ENCODE data around the gene NBPF1. TPM values are rescaled to one million over a fixed set of nuclear protein-coding genes. Genes with fewer than 3 reads are reported as not detected.

NBPF1 gene
- total and polyA plus RNA-seq, 9 of the 15 experiments (the other 6 are each of a cell fraction or from before 2014, with no cell fraction given): 5.2 to 42.6 (median 24.1) TPM

DNA sequence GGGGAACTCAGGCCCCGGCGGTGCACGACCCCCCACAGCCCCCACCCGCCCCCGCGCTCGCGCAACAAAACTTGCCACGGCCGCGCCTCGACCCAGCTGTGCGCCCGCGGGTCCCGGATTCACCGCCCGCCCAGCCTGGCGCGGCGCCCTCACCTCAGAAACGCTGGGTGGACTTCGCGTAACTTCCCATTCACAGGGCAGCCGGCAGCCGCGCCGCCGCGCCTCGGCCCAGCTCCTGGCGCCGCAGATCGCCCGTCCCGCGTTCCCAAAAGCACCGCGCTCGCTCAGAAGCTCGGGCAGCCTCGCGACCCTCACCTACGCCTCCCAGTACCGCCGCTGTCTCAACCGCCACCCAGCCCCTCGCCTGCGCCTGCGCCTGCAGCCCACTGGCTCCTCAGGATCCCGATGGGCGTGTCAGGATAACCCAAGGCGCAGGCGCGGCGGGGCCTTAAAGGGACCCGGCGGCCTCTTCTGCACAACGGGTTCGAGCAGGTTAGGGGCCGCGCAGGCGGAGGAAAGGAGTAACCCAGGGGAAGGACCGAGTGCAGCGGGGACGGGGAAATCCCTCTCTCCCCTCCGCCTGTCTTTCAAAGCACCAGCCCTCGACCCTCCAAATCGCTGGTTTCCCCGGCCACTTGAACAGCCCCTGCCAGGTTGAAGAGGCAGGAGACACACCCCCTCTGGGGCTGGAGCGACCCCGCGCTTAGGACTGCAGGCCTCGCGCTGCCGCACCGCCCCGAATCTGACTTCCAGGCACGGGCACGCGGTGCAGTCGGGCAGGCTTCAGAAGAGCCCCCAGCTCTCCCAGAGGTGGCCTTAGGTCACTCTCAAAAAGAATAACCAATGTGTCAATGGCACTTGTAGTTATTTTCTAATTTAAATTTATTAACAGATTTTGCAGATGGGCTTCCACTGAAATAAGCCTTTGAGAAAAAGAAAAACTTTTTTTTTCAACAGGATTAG, at the start of gene NBPF1 (continued):
- TF ChIP-seq ESRRA (IDR thresholded peaks at IDR 0.05; ENCODE audit: borderline replicate concordance, low read depth) (no peak), KDM2B (CRISPR knock-in tag; IDR thresholded peaks at IDR 0.05) (peak; percentile 100), KDM4B (IDR thresholded peaks at IDR 0.05; ENCODE audit: borderline replicate concordance in 2 of 2, low read depth in 1 of 2) (no peak), TOE1 (IDR thresholded peaks at IDR 0.05; ENCODE audit: borderline replicate concordance) (no peak), TOE1 (CRISPR knock-in tag; IDR thresholded peaks at IDR 0.05; ENCODE audit: borderline replicate concordance, low read depth) (peak; percentile 83; the same call in 1 of the 2 replicates), CHD1 (IDR thresholded peaks at IDR 0.05; ENCODE audit: low read length) (peak; percentile 93), ELF4 (CRISPR knock-in tag; IDR thresholded peaks at IDR 0.05) (peak; percentile 99), SAFB (IDR thresholded peaks at IDR 0.05; ENCODE audit: borderline replicate concordance, low read depth, low read length) (peak; percentile 62; the same call in 1 of the 2 replicates), HSF4 (CRISPR knock-in tag; IDR thresholded peaks at IDR 0.05; ENCODE audit: borderline replicate concordance) (no peak), RHOXF2B (CRISPR knock-in tag; conservative IDR thresholded peaks at IDR 0.05) (peak; percentile 96), RNF2 (IDR thresholded peaks at IDR 0.05) (no peak), MCM5 (IDR thresholded peaks at IDR 0.05; ENCODE audit: low read depth) (no peak), BRD9 (IDR thresholded peaks at IDR 0.05; ENCODE audit: low read depth, partially characterized antibody) (no peak), HDAC6 (IDR thresholded peaks at IDR 0.05; ENCODE audit: low read depth, low read length) (peak; percentile 95), PHB2 (IDR thresholded peaks at IDR 0.05; ENCODE audit: low read depth) (no peak), RAD21 (CRISPR knock-in tag; conservative IDR thresholded peaks at IDR 0.05 in 1 of 2, IDR thresholded peaks at IDR 0.05 in 1 of 2) (peak; percentile 19 to 52; a peak in 3 of 4 replicates), JUND (IDR thresholded peaks at IDR 0.05; ENCODE audit: borderline replicate concordance, low read depth, low read length) (peak; percentile 62), JUND (tag; IDR thresholded peaks at IDR 0.05; ENCODE audit: borderline replicate concordance, low read depth, low read length) (no peak), TCF7L2 (IDR thresholded peaks at IDR 0.05; ENCODE audit: low read depth, low read length) (no peak), NFIX (CRISPR knock-in tag; IDR thresholded peaks at IDR 0.05; ENCODE audit: low read depth) (no peak), NR2F6 (CRISPR knock-in tag; IDR thresholded peaks at IDR 0.05) (peak; percentile 85; the same call in 1 of the 2 replicates), ZBTB17 (CRISPR knock-in tag; IDR thresholded peaks at IDR 0.05) (peak; percentile 92), MCM7 (IDR thresholded peaks at IDR 0.05) (no peak), U2AF1 (optimal IDR thresholded peaks at IDR 0.05; ENCODE audit: low read depth, low read length) (peak; percentile 99), NFATC3 (IDR thresholded peaks at IDR 0.05) (no peak), ELK3 (CRISPR knock-in tag; IDR thresholded peaks at IDR 0.05) (peak; percentile 71; the same call in 1 of the 2 replicates)
- TF ChIP-seq, protein P1, sequence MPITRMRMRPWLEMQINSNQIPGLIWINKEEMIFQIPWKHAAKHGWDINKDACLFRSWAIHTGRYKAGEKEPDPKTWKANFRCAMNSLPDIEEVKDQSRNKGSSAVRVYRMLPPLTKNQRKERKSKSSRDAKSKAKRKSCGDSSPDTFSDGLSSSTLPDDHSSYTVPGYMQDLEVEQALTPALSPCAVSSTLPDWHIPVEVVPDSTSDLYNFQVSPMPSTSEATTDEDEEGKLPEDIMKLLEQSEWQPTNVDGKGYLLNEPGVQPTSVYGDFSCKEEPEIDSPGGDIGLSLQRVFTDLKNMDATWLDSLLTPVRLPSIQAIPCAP (CRISPR knock-in tag; IDR thresholded peaks at IDR 0.05; ENCODE audit: borderline replicate concordance): no peak
